ENCODE data around the gene LGR6.
"Not testable (repeated sequence)": the region's sequence is repeated elsewhere in the genome, so short reads cannot be mapped to it uniquely, and the experiment has no call there.

Gene LGR6

DNA sequence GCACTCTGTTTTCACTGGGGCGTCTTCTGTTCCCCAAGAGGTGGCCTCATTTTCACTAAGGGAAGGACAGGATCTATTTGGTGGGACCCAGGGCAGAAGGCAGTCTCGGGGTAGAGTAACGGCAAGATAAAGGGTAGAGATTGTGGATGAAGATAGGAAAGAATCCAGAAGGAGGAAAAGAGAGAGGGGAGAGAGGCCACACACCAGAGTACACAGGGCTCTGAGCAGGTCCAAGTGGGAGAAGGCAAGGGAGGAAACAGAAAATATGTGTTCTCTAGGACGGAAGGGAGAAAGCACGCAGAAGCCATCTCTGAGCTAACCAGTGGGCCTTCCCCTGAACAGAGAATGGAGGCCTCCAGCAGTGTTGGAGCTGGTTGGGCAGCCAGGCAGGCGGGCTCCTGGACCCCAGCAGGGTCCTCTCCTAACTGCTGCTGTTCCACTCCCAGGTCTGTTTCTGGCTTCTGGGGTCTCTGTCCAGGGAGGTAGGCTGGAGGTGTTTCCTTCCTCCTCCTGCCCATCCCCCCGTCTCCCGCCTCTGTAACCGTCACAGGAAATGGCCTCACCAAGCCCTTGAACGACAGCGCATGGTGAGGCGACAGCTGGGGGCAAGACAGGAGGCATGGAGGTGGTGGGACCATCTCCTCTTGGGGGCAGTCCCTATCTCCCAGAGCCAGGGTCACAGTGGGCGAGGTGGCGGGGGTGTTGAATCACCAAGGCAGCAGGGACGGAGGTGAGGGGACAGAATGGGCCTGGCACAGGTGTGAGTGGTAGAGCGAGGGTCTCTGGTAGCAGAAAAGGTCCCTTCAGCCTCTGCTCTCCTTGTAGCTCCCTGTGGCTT, 33.8 kb upstream of the LGR6 start:
- DNase-seq, result peak; percentile 57

DNA sequence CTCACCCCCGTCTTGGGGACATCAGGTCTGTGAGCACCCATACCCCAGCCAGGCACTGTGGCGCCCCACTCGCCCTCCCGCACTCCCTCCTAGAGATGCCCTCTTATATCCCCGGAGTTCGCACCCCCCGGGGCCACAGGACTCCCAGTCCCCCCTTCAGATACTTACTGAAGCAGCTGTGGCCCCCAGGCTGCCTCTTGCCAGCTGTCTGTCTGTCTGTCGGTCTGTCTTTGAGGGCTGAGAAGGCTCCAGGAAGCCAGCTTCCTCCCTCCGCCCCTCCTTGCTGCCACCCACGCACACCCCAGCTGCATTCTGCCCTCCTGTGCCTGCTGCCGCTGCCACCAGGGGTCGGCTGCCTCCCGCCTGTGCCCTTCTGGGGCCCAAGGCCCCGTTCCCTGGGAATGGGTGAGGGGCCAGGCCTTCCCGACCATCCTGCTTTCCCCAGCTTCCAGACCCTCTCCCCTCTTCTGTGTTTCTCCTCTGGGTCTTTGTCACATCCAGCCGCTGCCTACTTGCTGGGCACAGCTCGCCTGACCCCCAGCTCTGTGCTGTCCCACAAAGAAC, 33.1 kb upstream of the LGR6 start, which contains the start of gene PTPN7:
PTPN7 (minus strand) TSS at position 226 of the 564 bp plus-strand sequence. CDS start 1,200 bp downstream, outside the sequence.
- DNase-seq, result peak; percentile 80

DNA sequence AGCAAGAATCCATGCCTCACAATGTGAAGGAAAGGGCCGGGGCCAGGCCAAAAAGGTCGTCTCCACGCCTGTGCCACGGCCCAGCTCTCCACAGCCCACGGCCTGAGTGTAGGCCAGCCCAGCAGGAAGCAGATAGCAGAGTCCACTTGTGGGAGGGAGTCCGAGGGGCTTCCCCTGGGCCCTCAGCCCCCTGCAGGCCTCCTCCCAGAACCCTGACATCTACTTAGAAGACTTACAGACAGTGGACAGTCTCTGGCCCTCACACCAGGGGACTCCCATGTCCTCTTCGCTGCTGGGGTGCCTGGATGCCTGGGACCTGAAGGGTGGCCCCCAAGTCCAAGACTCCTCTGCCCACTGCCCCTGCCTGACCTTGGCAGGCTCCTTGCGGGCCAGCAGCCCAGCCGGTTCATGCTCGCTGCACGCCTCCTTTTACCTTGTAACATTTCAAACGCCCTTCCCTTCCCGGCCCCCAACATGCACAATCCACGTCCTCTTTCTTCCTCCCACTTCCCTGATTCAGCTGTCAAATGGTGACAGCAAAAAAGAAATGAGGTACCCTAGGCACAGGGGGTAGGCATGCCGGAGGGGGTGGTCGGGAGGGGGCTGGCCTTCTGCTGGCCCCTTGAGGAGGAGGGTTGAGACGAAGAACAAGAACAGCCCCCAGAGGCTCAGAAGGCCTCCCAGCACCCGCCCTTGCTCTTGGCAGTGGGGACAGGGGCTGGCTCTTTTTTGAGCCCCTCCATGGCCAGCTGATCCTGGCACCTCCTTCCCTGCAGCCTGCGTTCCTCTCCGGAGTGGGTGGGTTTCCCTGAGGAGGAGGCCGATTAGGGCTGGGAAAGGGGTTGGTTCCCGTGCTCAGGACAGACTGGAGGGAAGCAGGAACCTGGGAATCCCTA, 32.2 kb upstream of the LGR6 start:
- peak; percentile 32 for DNase-seq

DNA sequence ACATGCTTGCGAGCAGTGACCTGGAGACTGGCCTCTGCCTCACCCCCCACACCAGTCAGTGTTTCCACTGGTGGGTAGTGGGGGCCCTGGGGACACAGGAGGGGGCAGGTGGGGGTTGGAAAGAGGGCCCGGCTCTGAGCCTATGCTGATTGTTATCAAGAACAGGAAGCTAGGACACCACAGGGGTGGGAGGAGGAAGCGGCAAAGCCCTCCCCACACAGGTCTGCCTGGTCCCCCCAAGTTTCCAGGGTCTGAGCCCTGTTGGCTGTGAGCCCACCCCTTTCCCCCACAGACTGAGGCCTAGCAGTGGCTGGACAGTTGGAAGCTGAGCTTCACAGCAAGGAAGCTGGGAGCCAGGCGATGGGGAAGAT, 31.6 kb upstream of the LGR6 start:
- DNase-seq, result peak; percentile 58

DNA sequence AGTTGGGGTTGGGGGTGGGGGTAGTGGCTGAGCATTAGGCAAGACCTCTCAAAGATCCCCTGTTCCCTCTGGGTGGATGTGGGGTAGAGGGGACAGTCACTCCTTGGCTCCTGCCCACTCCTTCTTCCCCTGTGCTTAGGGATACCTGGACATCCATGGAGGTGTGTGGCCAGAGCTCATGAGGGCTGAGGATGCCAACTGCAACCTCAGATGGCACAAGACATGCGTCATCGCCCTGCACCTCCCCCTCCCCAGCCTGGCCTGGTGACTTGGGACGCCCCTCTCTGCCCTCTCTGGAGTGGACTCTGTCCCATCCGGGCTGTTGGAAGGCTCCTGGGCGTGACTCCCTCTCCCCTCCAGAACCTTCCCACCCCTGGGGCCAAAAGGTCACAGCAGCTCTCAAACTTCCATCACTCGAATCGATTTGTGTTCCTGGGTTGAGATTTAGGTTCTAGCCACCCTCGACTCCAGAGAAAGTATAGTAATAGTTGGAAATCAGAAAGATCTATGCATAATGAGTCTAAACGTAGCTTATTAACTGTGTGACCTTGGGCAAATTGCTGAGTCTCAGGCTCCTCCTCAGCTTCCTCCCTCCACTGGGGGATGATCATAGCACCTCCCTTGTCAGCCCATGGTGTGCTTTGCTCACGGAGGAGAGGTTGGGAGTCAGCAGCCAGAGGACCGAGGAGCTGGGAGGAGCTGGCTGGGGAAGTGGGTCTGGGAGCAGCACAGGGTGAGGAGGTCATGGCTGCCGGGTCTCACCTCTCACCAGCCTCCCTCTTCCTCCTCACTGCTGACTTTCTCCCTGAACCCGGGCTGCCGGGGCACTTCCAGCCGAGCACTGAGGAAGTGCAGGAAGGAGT, 30.9 kb upstream of the LGR6 start:
- DNase-seq, result peak; percentile 32

DNA sequence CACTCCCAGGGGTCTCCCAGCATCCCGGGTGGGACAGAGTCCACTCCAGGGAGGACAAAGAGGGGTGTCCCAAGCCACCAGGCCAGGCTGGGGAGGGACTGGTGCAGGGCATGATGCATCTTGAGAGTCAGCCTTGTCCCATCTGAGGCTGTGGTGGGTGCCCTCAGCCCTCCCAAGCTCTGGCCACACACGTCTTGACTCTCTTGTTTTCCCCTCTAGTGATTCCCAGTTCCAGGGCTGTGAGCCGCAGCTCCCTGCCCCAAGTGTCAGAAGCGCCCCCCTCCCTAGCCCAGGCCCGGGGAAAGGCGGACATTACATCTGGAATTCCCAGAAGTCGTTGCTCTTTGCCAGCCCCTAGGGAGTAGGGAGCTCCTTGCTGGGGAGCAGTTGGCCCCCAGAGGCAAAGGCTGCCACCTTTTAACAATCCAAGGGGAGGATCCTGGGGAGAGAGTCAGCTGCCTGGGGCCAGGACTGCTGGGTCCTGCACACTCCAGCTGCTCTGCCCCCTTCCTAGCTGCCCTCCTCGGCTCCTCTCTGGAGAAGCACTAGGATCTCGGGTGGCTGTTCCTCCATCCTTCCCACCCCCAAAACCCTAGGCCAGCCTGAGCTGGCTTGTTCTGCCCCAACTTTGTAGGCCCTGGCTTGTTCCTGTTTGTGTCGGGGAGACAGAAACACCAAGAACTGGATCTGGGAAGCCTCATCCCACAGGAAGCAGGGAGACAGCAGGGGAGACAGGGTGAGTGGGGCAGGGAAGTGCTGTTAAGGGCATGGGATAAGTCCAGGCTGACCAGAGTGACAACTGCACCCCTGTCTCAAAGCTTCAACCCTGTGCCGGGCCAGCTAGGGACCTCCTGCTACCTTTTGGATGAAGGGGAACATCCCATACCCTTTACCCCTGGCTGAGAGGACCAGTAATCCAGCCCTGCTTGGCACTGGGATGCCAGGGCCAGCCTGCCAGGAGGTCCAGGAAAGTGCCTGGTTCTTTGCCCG, 30.0 kb upstream of the LGR6 start:
- peak; percentile 29 for DNase-seq

DNA sequence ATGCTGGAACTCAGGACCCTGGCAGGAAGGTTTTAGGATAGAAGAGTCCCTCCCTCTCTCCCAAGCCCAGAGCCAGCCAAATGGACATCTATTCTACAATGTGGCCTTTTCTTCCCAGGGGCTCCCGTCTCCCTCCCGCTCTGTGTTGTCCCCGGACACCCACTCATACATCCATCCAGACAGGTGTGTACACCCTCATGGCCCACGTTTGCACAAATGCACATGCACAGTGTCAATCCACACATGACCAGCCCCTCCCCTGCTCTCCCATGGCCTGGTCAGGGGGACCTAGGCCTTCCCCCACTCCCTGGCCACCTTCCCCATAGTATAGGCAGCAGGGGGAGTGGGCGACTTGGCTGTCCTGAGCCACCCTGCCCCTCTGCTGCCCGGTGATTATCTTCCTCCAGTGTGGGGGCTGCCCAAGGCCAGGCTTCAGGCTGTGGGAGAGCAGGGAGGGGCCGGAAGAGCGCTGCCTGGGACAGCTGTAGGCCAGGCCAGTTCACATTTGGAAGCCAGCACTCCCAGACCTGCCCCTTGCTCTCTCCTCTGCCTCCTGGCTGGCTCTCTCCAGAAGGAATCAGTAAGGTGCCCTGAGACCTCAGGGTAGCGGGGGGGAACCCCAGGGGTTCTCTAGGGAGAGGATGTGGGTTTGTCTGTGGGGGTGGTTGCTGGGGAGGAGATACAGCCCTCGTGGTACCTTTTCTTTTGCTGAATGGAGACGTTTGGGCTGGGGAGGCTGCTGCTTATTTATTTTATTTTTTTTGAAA, 29.1 kb upstream of the LGR6 start:
- DNase-seq, result peak; percentile 67

DNA sequence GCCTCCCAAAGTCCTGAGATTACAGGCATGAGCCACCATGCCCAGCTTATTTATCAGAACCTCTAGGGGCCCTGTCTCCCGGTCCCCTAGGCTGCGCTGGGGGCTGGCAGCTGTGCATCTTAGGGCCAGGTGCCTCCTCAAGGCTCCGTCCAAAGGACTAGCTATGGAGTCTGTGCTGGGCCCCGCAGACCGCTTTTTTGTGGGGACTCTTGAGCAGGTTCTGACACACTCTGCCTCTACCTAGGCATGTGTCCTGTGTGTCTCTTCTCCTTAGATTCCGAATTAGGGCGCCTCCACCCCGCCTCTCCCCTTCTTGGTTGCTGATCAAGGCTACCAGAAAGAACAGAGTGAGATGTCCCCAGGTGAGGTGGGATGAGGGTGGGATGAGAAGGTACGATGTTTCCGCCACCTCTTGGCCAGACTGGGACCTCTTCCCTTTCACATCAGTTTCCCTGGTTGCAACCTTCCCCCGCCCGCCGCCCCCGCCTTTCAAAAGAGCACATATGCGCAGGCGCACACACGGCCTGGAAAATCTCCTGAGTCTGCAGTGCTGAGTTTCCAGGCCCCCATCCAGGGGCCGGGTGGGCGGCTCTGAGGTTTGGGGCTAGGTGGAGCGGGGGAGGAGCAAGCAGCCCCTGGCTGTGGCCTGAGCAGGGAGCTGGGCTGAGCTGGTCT, 28.2 kb upstream of the LGR6 start:
- peak; percentile 48 for DNase-seq

DNA sequence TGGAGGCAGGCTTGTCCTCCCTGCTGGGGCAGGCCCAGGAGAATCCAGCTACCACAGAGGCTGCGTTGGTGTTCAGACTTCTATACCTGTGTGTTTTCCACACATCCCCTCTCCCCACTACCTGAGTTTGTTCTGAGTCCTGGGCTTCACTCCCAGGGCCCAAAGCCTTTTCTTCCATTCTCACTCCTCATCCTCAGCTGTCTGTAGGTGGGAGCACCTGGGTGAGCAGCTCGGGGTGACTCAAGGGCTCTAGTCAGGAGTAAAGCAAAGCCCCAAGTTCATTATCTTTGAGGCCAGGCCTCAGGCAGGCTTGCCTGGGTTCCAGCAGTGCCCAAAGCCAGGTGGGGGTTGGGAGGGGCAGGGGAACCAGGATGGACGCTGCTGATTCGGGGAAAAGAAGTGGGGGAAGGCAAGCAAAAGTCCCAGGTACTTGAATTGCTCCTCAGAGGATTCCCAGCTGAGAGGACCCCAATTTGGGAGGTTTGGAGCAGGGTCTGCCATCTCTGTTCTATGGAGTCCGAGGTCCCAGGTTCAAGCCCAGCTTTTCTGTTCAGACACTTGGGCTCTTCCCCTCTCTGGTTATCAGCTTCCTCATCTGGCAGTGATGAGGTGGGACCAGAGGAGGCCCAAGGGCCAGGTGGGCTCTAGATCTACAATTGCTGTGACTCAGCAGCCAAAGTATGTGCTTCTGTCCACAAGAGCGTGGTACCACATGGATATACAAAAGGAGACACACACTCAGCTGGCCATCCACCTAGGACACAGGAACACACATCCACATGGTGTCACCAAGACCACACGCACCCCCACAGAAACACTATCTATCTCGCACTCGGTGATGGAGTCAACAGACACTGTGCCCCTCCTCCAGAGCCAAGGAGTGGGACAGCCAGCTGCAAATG, 27.4 kb upstream of the LGR6 start:
- DNase-seq, result no peak

DNA sequence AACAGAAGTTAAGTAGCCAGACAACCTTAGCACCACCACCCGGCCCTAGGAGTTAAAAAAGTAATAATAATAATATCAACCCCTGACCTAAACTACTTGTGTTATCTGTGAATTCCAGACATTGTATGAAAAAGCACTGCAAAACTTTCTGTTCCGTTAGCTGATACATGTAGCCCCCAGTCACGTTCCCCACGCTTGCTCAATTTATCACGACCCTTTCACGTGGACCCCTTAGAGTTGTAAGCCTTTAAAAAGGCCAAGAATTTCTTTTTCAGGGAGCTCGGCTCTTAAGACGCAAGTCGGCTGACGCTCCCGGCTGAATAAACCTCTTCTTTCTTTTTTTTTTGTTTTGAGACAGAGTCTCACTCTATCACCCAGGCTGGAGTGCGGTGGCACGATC, 26.5 kb upstream of the LGR6 start:
- not testable (repeated sequence) for DNase-seq

DNA sequence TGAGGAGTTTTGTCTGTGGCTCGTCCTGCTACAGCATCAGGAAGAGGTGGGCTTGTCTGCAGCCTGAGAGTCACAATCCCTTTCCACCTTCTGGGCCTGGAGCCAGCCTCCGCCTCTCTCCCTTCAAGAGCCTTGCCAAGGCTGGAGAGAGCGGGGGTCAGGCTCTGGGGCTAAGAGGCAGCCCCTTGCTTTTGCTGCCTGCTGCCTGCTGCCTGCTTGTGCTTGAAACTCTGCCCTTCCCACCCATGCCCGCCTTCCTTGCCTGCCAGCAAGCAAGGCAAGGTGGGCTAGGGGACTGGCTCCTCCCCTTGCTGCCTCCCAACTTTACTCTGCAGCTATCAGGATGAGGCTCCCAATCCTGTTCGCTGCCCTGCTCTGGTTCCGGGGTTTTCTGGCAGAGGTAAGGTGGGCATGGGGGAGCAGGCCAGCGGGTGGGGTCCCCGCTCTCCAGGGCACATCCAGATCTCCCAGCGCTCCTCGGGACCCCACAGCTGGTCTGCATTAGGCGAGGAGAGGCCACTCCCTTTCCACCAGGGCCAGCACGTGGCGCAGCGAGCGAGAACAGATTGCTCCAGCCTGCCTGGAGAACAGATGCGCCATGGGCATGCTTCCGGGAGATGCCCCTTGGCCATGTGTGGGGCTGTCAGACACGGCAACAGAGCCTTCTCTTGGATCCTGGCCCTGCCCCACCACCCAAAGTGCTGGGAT, 25.7 kb upstream of the LGR6 start:
- DNase-seq, result no peak

DNA sequence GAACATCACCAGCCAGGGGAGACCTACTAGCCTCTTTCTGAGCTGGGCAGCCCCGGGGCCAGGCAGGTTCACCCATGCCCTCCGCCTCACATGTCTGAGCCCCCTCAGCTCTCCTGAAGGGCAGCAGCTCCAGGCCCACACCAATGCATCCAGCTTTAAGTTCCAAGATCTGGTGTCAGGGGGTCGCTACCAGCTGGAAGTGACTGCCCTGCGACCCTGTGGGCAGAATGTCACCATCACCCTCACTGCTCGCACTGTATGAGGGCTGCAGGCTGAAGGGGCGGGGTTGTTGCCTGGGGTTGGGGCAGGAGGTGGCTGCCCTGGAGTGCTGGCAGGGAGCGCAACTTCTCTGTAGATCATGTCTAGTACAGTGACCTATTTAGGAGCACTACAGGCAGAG, 24.7 kb upstream of the LGR6 start:
- no peak for DNase-seq

DNA sequence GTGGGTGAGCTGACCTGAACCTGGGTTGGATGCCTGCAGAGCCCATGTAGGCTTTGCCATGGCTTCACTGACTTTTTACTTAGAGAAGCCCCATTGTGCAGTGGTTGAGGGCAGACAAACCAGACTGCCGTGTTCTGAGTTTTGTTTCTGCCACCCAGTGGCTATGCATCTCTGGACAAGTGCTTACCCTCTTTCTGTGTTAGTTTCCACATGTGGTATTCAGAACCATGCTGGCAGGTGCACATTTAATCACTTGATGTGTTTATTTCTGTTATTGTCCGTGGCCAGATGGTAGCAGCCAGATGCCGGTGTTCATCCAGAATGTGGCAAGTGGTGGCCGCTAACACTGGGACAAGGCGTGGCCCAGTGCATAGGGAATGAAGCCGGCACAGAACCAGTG, 22.9 kb upstream of the LGR6 start:
- no peak for DNase-seq

DNA sequence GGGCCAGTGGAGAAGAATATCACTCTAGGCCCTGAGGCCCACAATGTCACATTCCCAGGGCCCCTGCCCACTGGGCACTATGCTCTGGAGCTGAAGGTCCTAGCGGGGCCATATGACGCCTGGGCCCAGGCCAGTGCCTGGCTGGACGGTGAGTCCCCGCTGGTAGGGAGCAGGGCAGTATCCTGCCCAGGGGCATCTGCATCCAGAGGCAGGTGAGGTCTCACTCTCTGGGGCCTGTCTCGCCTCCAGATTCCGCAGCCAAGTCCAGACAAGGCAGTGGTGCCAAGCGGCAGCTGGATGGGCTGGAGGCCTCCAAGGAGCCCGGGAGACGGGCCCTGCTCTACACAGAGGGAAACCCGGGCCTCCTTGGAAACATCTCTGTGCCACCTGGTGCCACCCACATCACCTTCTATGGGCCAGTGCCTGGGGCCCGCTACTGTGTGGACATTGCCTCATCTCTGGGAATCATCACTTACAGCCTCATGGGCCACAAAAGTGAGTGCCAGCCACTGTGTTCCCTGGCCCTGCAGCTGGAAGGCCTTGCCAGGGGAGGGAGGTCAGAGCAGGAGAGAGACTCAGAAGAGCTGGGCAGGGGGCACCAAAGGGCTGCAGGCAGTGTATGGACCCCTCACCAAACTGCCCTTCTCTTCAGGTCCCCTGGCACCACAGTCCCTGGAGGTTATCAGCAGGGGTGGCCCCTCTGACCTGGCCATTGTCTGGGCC, 22.1 kb upstream of the LGR6 start:
- DNase-seq, result no peak

DNA sequence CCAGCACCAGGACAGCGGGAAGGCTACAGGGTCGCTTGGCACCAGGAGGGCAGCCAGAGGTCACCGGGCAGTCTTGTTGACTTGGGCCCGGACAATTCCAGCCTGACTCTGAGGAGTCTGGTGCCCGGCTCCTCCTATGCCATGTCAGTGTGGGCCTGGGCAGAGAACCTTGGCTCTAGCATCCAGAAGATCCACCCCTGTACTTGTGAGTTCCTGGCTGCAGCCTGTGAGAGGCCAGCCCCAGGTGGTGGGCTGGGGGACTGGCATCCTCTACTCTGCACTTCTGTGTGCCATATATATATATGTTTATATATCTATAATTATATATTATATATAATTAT, 21.6 kb upstream of the LGR6 start:
- DNase-seq, result no peak

DNA sequence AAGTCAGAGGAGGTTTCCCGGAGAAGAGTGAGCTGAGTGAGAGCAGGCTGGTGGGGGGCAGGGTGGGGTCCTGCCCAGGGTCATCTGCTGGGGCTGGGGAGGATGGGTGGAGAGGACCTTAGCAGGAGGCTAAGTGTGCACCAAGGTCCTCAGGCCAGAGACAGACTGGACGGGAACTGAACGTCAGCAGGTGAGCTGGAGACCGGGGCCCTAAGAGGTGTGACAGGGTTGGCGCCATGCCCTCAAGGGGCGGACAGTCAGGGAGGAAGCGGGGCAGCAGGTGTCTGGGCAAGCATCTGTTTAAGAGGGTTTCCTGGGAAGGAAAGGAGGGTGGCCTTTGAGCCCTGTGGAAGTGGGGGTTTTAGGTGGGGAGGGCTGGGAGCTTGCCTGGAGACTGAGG, 19.6 kb upstream of the LGR6 start:
- DNase-seq, result no peak
